ENCODE results near the gene XPNPEP3.
"Not testable (repeated sequence)": the region's sequence is repeated elsewhere in the genome, so short reads cannot be mapped to it uniquely, and the experiment has no call there.

Gene XPNPEP3

DNA sequence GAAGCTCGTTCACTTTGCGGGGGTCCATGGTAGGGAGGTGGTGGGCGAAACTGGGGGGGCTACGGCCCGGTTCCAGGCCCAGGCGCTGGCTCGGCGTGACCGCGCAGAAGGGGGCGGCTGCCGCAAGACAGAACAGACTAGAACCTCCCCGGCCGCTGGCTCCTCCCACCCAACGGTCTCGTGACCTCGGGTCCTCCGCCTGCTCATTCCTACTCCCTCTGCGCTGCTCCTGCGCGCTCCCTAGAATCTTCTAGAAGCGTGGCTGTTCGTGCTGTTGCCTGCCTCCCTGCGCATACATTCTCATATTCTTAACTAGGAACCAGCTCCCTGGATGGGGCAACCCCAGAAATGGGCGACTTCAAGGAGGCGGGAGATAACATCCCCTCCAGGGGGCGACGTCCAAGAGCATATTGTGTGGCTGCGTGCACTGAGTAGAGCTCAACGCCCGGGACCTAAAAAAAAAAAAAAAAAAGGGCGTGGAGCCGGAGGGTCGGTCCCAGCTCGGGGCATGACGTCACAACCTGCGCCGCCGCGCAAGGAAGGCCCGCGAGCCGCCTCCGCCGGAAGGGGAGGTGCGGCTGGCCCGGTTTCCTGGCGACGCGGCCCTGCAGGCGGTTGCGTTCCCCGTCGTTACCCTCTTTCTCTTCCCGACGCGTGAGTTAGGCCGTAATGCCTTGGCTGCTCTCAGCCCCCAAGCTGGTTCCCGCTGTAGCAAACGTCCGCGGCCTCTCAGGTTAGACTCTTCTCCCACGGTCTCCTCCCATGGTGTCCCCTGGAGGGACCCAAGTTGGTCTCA is at the start of gene XPNPEP3, which contains the start of gene ST13:
TSS of gene XPNPEP3 (plus strand) at position 636 of the 796 bp plus-strand sequence. CDS start at position 670, 34 bp downstream.
TSS of gene ST13 (minus strand) at position 127 of the 796 bp plus-strand sequence. CDS start at position 28, 99 bp downstream.
- peaks cover 30% of the 10 kb centered on the region for H3K36me3 ChIP-seq (ENCODE audit: control insufficient read depth, insufficient read depth, low read length)
- peak within 1 kb of the TSS; percentile 98 for H3K27ac ChIP-seq (ENCODE audit: low read depth, low read length)
- peak within 1 kb of the TSS; percentile 97 for H3K9ac ChIP-seq (ENCODE audit: low read length)
- H3K9me3 ChIP-seq (ENCODE audit: control insufficient read depth, insufficient read depth, low read depth, low read length), result no peaks in the 10 kb centered on the region
- peaks cover 24% of the 10 kb centered on the region for H3K4me1 ChIP-seq (ENCODE audit: control insufficient read depth, insufficient read depth, low read length)
- H3K27me3 ChIP-seq (ENCODE audit: control insufficient read depth, insufficient read depth, low read length), result no peaks in the 10 kb centered on the region
- peak within 1 kb of the TSS; percentile 98 for H3K4me3 ChIP-seq (ENCODE audit: low read depth, low read length)

- no peak overlapping the region for H3K27ac ChIP-seq (ENCODE audit: low read depth, low read length)
- peaks cover 3% of the 10 kb centered on the region; the same call in 1 of the 2 replicates for H3K36me3 ChIP-seq (ENCODE audit: control insufficient read depth, insufficient read depth, low read length)
- no peaks in the 10 kb centered on the region for H3K9me3 ChIP-seq (ENCODE audit: control insufficient read depth, insufficient read depth, low read depth, low read length)
- H3K9ac ChIP-seq (ENCODE audit: low read length), result no peak overlapping the region
- H3K27me3 ChIP-seq (ENCODE audit: control insufficient read depth, insufficient read depth, low read length), result no peaks in the 10 kb centered on the region
- no peaks in the 10 kb centered on the region; the same call in 1 of the 2 replicates for H3K4me1 ChIP-seq (ENCODE audit: control insufficient read depth, insufficient read depth, low read length)
- no peak overlapping the region for H3K4me3 ChIP-seq (ENCODE audit: low read depth, low read length)
These were observed 48.7 kb upstream of the XPNPEP3 start for GRCh38 chr22:40808018-40808841.

DNA sequence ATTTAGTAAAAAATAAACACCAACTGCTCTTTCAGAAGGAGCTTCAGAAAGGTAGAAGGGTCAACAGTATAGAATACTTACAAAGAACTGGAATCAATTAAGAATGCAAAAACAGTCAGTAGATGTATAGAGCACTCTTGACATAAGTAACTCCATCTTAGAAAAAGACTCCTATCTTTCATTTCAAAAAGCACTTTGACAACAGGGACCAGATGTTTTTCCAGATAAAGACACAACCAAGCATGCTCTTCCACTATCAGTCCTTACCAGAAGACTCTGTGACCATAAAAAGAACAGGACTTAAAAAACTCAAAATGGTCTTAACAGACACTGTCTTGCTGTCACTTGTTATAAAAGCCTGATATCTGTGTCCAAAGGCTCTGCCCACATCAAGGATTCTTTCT is 43.0 kb upstream of the XPNPEP3 start:
- H3K36me3 ChIP-seq (ENCODE audit: control insufficient read depth, insufficient read depth, low read length), result 0 out of 2 replicates have a peak, but pooled peaks cover 6% of the 10 kb centered on the region
- H3K27me3 ChIP-seq (ENCODE audit: control insufficient read depth, insufficient read depth, low read length), result no peaks in the 10 kb centered on the region
- no peak overlapping the region for H3K4me3 ChIP-seq (ENCODE audit: low read depth, low read length)
- no peaks in the 10 kb centered on the region for H3K9me3 ChIP-seq (ENCODE audit: control insufficient read depth, insufficient read depth, low read depth, low read length)
- no peak overlapping the region for H3K9ac ChIP-seq (ENCODE audit: low read length)
- H3K4me1 ChIP-seq (ENCODE audit: control insufficient read depth, insufficient read depth, low read length), result no peaks in the 10 kb centered on the region
- no peak overlapping the region for H3K27ac ChIP-seq (ENCODE audit: low read depth, low read length)

DNA sequence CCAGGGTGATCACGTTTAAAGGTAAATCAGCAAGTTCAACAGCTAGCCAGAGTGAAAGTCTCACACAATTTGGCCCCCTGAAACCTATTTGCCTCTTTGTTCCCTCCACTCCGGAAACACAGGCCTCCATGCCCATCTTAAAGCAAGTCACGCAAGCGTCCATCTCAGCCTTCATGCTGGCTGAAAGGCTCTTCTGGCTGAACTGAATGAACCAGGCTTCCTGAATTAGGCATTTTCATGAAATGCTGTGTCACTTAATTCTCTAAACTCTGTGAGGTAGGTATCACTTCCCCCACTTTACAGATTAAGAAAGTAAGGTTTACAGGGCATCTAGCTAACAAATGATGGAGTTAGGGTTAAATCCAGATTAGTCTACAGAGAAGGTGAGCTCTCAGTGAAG is 39.2 kb upstream of the XPNPEP3 start:
- peaks cover 7% of the 10 kb centered on the region; the same call in 1 of the 2 replicates for H3K4me1 ChIP-seq (ENCODE audit: control insufficient read depth, insufficient read depth, low read length)
- no peaks in the 10 kb centered on the region for H3K27me3 ChIP-seq (ENCODE audit: control insufficient read depth, insufficient read depth, low read length)
- H3K9me3 ChIP-seq (ENCODE audit: control insufficient read depth, insufficient read depth, low read depth, low read length), result no peaks in the 10 kb centered on the region
- H3K9ac ChIP-seq (ENCODE audit: low read length), result peak overlapping the region; percentile 2
- H3K27ac ChIP-seq (ENCODE audit: low read depth, low read length), result no peak overlapping the region
- H3K36me3 ChIP-seq (ENCODE audit: control insufficient read depth, insufficient read depth, low read length), result 0 out of 2 replicates have a peak, but pooled peaks cover 6% of the 10 kb centered on the region
- H3K4me3 ChIP-seq (ENCODE audit: low read depth, low read length), result peak overlapping the region; percentile 97; the same call in 1 of the 2 replicates

- H3K4me3 ChIP-seq (ENCODE audit: low read depth, low read length), result peak overlapping the region; percentile 97
- H3K27ac ChIP-seq (ENCODE audit: low read depth, low read length), result no peak overlapping the region; the same call in 1 of the 2 replicates
- no peaks in the 10 kb centered on the region for H3K9me3 ChIP-seq (ENCODE audit: control insufficient read depth, insufficient read depth, low read depth, low read length)
- no peaks in the 10 kb centered on the region for H3K27me3 ChIP-seq (ENCODE audit: control insufficient read depth, insufficient read depth, low read length)
- H3K36me3 ChIP-seq (ENCODE audit: control insufficient read depth, insufficient read depth, low read length), result peaks cover 11% of the 10 kb centered on the region; the same call in 1 of the 2 replicates
- H3K9ac ChIP-seq (ENCODE audit: low read length), result peak overlapping the region; percentile 89
- H3K4me1 ChIP-seq (ENCODE audit: control insufficient read depth, insufficient read depth, low read length), result peaks cover 7% of the 10 kb centered on the region; the same call in 1 of the 2 replicates
These were observed 38.7 kb upstream of the XPNPEP3 start for GRCh38 chr22:40818192-40818746.

GRCh38 chr22:40818747-40819598 is 38.0 kb upstream of the XPNPEP3 start, which contains the start of gene SLC25A17:
Gene SLC25A17 (minus strand): TSS chr22:40819346. CDS start chr22:40819248, 98 bp downstream.
- Histone ChIP-seq H3K9me3 (ENCODE audit: control insufficient read depth, insufficient read depth, low read depth, low read length) (no peaks in the 10 kb centered on the region), H3K27me3 (ENCODE audit: control insufficient read depth, insufficient read depth, low read length) (no peaks in the 10 kb centered on the region), H3K27ac (ENCODE audit: low read depth, low read length) (peak within 1 kb of the TSS; percentile 61; the same call in 1 of the 2 replicates), H3K36me3 (ENCODE audit: control insufficient read depth, insufficient read depth, low read length) (peaks cover 17% of the 10 kb centered on the region), H3K4me1 (ENCODE audit: control insufficient read depth, insufficient read depth, low read length) (peaks cover 7% of the 10 kb centered on the region; the same call in 1 of the 2 replicates), H3K9ac (ENCODE audit: low read length) (peak within 1 kb of the TSS; percentile 89), H3K4me3 (ENCODE audit: low read depth, low read length) (peak within 1 kb of the TSS; percentile 97)

- no peak overlapping the region for H3K9ac ChIP-seq (ENCODE audit: low read length)
- peaks cover 7% of the 10 kb centered on the region; the same call in 1 of the 2 replicates for H3K4me1 ChIP-seq (ENCODE audit: control insufficient read depth, insufficient read depth, low read length)
- H3K4me3 ChIP-seq (ENCODE audit: low read depth, low read length), result peak overlapping the region; percentile 53
- no peaks in the 10 kb centered on the region for H3K27me3 ChIP-seq (ENCODE audit: control insufficient read depth, insufficient read depth, low read length)
- peak overlapping the region; percentile 26; the same call in 1 of the 2 replicates for H3K27ac ChIP-seq (ENCODE audit: low read depth, low read length)
- H3K9me3 ChIP-seq (ENCODE audit: control insufficient read depth, insufficient read depth, low read depth, low read length), result no peaks in the 10 kb centered on the region
- H3K36me3 ChIP-seq (ENCODE audit: control insufficient read depth, insufficient read depth, low read length), result peaks cover 24% of the 10 kb centered on the region
These were observed 37.3 kb upstream of the XPNPEP3 start for GRCh38 chr22:40819599-40820140.

DNA sequence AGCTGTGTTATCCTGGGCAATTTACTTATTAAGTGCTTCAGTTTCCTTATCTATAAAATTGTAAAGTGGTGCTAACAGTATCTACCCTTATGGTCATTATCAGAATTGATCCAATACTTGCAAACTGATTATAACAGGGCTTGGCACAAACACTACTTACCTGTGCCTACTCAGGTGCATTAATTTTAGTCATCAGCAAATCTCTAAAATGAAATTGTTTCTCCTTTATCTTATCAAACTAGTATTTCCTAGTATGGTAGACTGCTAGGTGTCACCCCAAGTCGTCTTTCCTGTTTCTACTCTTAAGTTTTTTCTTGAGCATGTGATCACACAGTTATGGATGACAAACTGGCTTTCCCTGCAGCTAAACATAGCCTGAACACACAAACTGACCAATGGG is 33.5 kb upstream of the XPNPEP3 start:
- H3K4me3 ChIP-seq (ENCODE audit: low read depth, low read length), result no peak overlapping the region
- no peak overlapping the region for H3K27ac ChIP-seq (ENCODE audit: low read depth, low read length)
- peaks cover 51% of the 10 kb centered on the region for H3K36me3 ChIP-seq (ENCODE audit: control insufficient read depth, insufficient read depth, low read length)
- peaks cover 17% of the 10 kb centered on the region for H3K4me1 ChIP-seq (ENCODE audit: control insufficient read depth, insufficient read depth, low read length)
- no peaks in the 10 kb centered on the region for H3K27me3 ChIP-seq (ENCODE audit: control insufficient read depth, insufficient read depth, low read length)
- no peaks in the 10 kb centered on the region for H3K9me3 ChIP-seq (ENCODE audit: control insufficient read depth, insufficient read depth, low read depth, low read length)
- no peak overlapping the region for H3K9ac ChIP-seq (ENCODE audit: low read length)

- not testable (repeated sequence) for H3K4me3 ChIP-seq (ENCODE audit: low read depth, low read length); H3K9me3 ChIP-seq (ENCODE audit: control insufficient read depth, insufficient read depth, low read depth, low read length); H3K9ac ChIP-seq (ENCODE audit: low read length); H3K27me3 ChIP-seq (ENCODE audit: control insufficient read depth, insufficient read depth, low read length)
- Histone ChIP-seq H3K27ac (ENCODE audit: low read depth, low read length) (peak overlapping the region; percentile 67), H3K36me3 (ENCODE audit: control insufficient read depth, insufficient read depth, low read length) (peaks cover 80% of the 10 kb centered on the region), H3K4me1 (ENCODE audit: control insufficient read depth, insufficient read depth, low read length) (peaks cover 11% of the 10 kb centered on the region)
These were observed 30.7 kb upstream of the XPNPEP3 start for GRCh38 chr22:40826292-40826691.

Measured in HUES6 (cell line).